PC-3 (cell line): ENCODE measurements around the gene NCOA7. TPM values are rescaled to one million over a fixed set of nuclear protein-coding genes. Genes with fewer than 3 reads are reported as not detected.

Source experiments
- ATAC-seq: fragments of 200-7000 bp; cut with Tn5 transposase; 2 replicates; pipeline ENCODE4 v1.9.1; 2020; ENCODE audit warnings: mild to moderate bottlenecking, moderate library complexity
- BruUV-seq: library from RNA; stranded (reverse); fragments of 400-500 nt; replicated peaks from 2 replicates; lab custom pipeline; 2021; lab: Mats Ljungman, UMichigan
- CTCF ChIA-PET: fragments of 300-600 bp; sonication (Branson Sonifier 250); formaldehyde crosslinking; loops from one replicate; lab custom pipeline; 2022; ENCODE audit warnings: antibody characterized with exemption; lab: Charles Lee
- POLR2A ChIA-PET: fragments of 300-600 bp; sonication (Branson Sonifier 250); formaldehyde crosslinking; loops from one replicate; lab custom pipeline; 2022; ENCODE audit warnings: antibody characterized with exemption; ENCODE audit not compliant: unreplicated experiment; lab: Charles Lee
- DNase-seq: peaks from one replicate; pipeline ENCODE4 v3.0.0-alpha.2; 2015
- H2AFZ ChIP-seq: fragments of 300-600 bp; sonication (generic); 2 replicates; pipeline ENCODE4 v1.6.0; 2016; ENCODE audit warnings: antibody characterized with exemption, low read length
- H3F3A ChIP-seq: fragments of 300-600 bp; sonication (generic); one replicate; pipeline ENCODE4 v1.6.0; 2017; ENCODE audit warnings: antibody characterized with exemption, low read length, control low read depth, mild to moderate bottlenecking; ENCODE audit not compliant: unreplicated experiment
- H3K27ac ChIP-seq: fragments of 300-600 bp; sonication (generic); 2 replicates; pipeline ENCODE4 v1.5.1; 2016; ENCODE audit warnings: mild to moderate bottlenecking, low read length
- H3K27me3 ChIP-seq: fragments of 300-600 bp; sonication (generic); 2 replicates; pipeline ENCODE4 v1.6.1; 2016; ENCODE audit warnings: low read length, mixed read lengths
- H3K36me3 ChIP-seq: fragments of 300-600 bp; sonication (generic); 2 replicates; pipeline ENCODE4 v1.6.1; 2016; ENCODE audit warnings: low read depth, mixed run types, low read length, mixed read lengths
- H3K4me1 ChIP-seq: fragments of 300-600 bp; sonication (generic); 2 replicates; pipeline ENCODE4 v1.5.1; 2016; ENCODE audit warnings: low read length; ENCODE audit not compliant: insufficient read depth
- H3K4me2 ChIP-seq: fragments of 300-600 bp; sonication (generic); 2 replicates; pipeline ENCODE4 v1.6.0; 2016; ENCODE audit warnings: low read length
- H3K4me3 ChIP-seq: fragments of 300-600 bp; sonication (generic); 2 replicates; pipeline ENCODE4 v1.5.1; 2016; ENCODE audit warnings: mild to moderate bottlenecking, low read length, mixed read lengths
- H3K79me2 ChIP-seq: fragments of 300-600 bp; sonication (generic); 2 replicates; pipeline ENCODE4 v1.6.1; 2017; ENCODE audit warnings: low read length, mixed read lengths
- H3K9ac ChIP-seq: fragments of 300-600 bp; sonication (generic); 2 replicates; pipeline ENCODE4 v1.6.0; 2016; ENCODE audit warnings: mild to moderate bottlenecking, low read length
- H3K9me2 ChIP-seq: fragments of 300-600 bp; sonication (generic); replicated peaks from 2 replicates; pipeline ENCODE4 v1.6.1; 2016; ENCODE audit warnings: mixed run types, low read length, mixed read lengths
- H3K9me3 ChIP-seq: fragments of 300-600 bp; sonication (generic); 2 replicates; pipeline ENCODE4 v1.6.1; 2016; ENCODE audit warnings: low read length, mixed read lengths
- H4K20me1 ChIP-seq: fragments of 300-600 bp; sonication (generic); 2 replicates; pipeline ENCODE4 v1.6.1; 2016; ENCODE audit warnings: low read length, mixed read lengths
- EZH2 ChIP-seq: fragments of 300-600 bp; sonication (generic); IDR thresholded peaks from one replicate; pipeline ENCODE4 v1.6.1; 2017; ENCODE audit warnings: antibody characterized with exemption, mild to moderate bottlenecking, low read length; ENCODE audit not compliant: unreplicated experiment
- EZH2phosphoT487 ChIP-seq: fragments of 300-600 bp; sonication (generic); IDR thresholded peaks from 2 replicates; pipeline ENCODE4 v1.6.1; 2018; ENCODE audit warnings: mild to moderate bottlenecking, antibody characterized with exemption, low read length, borderline replicate concordance
- intact Hi-C: fragments of 100-400 bp; cut with micrococcal nuclease; formaldehyde crosslinking; loops from 2 replicates; pipeline ENCODE4 v1.9.0; 2023
- total RNA-seq: library from RNA; depleted of rRNA; stranded (reverse); fragments of >200 nt; gene quantifications from 2 replicates; pipeline ENCODE4 v1.2.3, GENCODE V29; 2014
- TF ChIP-seq, protein P1 (sequence below): fragments of 300-600 bp; sonication (generic); conservative IDR thresholded peaks from 2 replicates; pipeline ENCODE4 v1.5.1; 2017; ENCODE audit warnings: antibody characterized with exemption, low read depth, mild to moderate bottlenecking, low read length

Gene NCOA7
- total RNA-seq, 1 experiment from 2014 or later, result 13.4 TPM

DNA sequence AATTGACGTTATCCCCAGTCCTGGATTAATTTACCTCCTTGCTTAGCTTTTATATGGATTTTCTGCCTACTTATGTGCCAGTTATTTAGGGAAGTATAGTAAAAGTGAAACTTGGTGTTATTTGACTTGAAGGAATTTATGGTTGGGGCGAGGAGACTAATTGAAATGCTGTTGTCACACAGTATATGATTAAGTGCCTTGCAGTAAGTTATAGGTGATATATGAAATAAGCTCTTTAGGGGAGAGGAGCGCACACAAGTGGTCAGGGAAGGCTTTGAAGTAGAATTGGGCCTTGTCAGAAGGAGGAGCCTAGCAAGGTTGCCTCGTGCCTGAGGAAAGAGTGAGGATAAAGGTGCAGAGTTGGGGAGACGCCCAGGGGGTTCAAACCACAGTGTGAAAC is 20.5 kb downstream of the NCOA7 start:
- no peaks in the 10 kb centered on the region for H3K27me3 ChIP-seq
- H2AFZ ChIP-seq, result no peak overlapping the region
- H3K4me1 ChIP-seq, result peaks cover 16% of the 10 kb centered on the region
- no peak overlapping the region for H3K27ac ChIP-seq
- BruUV-seq, result no TSS peak
- intact Hi-C loops, result no loop called here
- H3K79me2 ChIP-seq, result no peaks in the 10 kb centered on the region
- ATAC-seq (no peak), DNase-seq (no peak)
- H3K4me3 ChIP-seq, result no peak overlapping the region
- no peak overlapping the region for H3K4me2 ChIP-seq
- no peaks in the 10 kb centered on the region for H3K36me3 ChIP-seq
- H3K9ac ChIP-seq, result no peak overlapping the region
- ChIA-PET POLR2A (no interaction called here), CTCF (no interaction called here)
- no peaks in the 10 kb centered on the region for H3K9me3 ChIP-seq
- H4K20me1 ChIP-seq, result no peaks in the 10 kb centered on the region
- H3K9me2 ChIP-seq, result no peaks in the 10 kb centered on the region
- no peaks in the 10 kb centered on the region for H3F3A ChIP-seq
- TF ChIP-seq EZH2, result no peak
- TF ChIP-seq, protein P1, sequence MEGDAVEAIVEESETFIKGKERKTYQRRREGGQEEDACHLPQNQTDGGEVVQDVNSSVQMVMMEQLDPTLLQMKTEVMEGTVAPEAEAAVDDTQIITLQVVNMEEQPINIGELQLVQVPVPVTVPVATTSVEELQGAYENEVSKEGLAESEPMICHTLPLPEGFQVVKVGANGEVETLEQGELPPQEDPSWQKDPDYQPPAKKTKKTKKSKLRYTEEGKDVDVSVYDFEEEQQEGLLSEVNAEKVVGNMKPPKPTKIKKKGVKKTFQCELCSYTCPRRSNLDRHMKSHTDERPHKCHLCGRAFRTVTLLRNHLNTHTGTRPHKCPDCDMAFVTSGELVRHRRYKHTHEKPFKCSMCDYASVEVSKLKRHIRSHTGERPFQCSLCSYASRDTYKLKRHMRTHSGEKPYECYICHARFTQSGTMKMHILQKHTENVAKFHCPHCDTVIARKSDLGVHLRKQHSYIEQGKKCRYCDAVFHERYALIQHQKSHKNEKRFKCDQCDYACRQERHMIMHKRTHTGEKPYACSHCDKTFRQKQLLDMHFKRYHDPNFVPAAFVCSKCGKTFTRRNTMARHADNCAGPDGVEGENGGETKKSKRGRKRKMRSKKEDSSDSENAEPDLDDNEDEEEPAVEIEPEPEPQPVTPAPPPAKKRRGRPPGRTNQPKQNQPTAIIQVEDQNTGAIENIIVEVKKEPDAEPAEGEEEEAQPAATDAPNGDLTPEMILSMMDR, result no peak
- no peak for TF ChIP-seq EZH2phosphoT487

DNA sequence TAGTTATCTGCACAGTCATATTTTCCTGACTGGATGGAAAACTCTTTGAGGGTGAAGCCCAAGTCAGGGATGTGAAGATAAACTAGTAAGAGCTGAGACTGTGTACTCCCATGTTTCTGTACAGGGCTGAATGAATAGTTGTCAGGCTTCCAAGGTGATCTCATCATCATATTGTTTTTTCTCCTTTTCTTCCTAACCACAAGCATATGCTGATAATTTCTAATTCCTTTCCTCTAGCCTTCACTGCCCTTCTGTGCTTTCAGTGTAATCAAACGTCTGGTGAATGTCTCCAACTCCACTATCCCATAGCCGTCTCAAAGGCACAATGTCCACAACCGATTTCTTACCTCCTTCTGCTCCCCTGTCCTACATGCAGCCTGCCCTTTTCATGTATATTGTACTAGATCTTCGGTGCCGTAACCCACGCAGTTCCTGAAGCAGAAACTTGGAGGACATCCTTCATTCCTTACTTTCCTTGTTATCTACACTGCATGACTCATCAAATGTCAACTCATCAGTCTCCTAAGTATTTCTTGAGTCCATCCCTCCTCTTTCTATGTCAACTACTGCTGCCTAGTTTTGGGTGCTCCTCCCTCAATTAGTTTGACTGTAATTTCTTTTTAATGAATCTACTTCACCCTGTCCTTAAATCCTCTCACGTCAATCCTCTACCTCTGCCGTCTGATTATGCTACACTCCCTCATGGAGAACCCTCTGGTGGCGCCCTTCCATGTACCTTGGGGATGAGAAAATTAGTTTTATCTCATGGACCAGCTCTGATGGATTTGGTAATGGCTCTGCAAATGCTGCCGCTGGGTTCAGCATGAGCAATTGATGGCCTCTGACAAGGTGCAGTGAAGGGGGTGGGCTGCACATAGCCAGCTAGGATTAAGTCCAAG is 21.9 kb downstream of the NCOA7 start:
- no peak for TF ChIP-seq EZH2phosphoT487
- TF ChIP-seq EZH2, result no peak
- TF ChIP-seq, protein P1, result no peak
- no peaks in the 10 kb centered on the region for H3K9me3 ChIP-seq
- BruUV-seq, result no TSS peak
- H3K4me3 ChIP-seq, result no peak overlapping the region
- H4K20me1 ChIP-seq, result no peaks in the 10 kb centered on the region
- ATAC-seq, result peak; percentile 81
- CTCF ChIA-PET, result no interaction called here
- peaks cover 16% of the 10 kb centered on the region for H3K4me1 ChIP-seq
- H3K4me2 ChIP-seq, result peak overlapping the region; percentile 42; the same call in 1 of the 2 replicates
- intact Hi-C loops, result no loop called here
- H3K27me3 ChIP-seq, result no peaks in the 10 kb centered on the region
- H3K79me2 ChIP-seq, result no peaks in the 10 kb centered on the region
- H3K36me3 ChIP-seq, result no peaks in the 10 kb centered on the region
- no peaks in the 10 kb centered on the region for H3F3A ChIP-seq
- H3K9me2 ChIP-seq, result no peaks in the 10 kb centered on the region
- H2AFZ ChIP-seq, result no peak overlapping the region
- no peak overlapping the region for H3K9ac ChIP-seq
- H3K27ac ChIP-seq, result peak overlapping the region; percentile 26; the same call in 1 of the 2 replicates
- peak; percentile 52 for DNase-seq
- POLR2A ChIA-PET, result no interaction called here

DNA sequence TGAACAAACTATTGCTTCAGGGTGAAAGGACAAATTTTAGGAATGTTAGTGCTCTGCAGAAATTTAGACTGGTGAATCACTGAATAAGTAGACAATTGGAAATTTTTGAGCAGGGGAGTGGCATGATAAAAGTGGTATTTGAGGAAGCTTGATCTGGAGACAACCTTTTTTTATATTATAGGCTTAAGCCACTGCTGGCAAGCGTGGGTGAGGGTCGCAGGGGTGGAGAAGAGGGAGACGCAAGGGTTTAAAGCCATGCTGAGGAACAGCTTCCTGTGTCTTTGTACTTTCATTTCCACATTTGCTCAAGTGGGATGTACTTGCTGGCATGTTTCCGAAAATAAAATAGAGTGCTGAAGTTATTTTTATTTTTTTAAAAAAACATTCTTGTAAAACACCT is 23.7 kb downstream of the NCOA7 start:
- ChIA-PET CTCF (no interaction called here), POLR2A (no interaction called here)
- intact Hi-C loops, result no loop called here
- no peak overlapping the region for H3K4me2 ChIP-seq
- H3K79me2 ChIP-seq, result no peaks in the 10 kb centered on the region
- no peaks in the 10 kb centered on the region for H3K36me3 ChIP-seq
- no peaks in the 10 kb centered on the region for H3K9me3 ChIP-seq
- H3K4me1 ChIP-seq, result peaks cover 16% of the 10 kb centered on the region
- H3K4me3 ChIP-seq, result no peak overlapping the region
- H3F3A ChIP-seq, result no peaks in the 10 kb centered on the region
- no peaks in the 10 kb centered on the region for H3K27me3 ChIP-seq
- H3K9me2 ChIP-seq, result no peaks in the 10 kb centered on the region
- H4K20me1 ChIP-seq, result no peaks in the 10 kb centered on the region
- ATAC-seq, result no peak
- no peak overlapping the region for H2AFZ ChIP-seq
- H3K9ac ChIP-seq, result no peak overlapping the region
- no TSS peak for BruUV-seq
- peak; percentile 22 for DNase-seq
- no peak overlapping the region for H3K27ac ChIP-seq
- TF ChIP-seq EZH2phosphoT487 (no peak), EZH2 (no peak)
- TF ChIP-seq, protein P1, result no peak
